ENCODE results near the gene SH2B3.

SH2B3 gene

DNA sequence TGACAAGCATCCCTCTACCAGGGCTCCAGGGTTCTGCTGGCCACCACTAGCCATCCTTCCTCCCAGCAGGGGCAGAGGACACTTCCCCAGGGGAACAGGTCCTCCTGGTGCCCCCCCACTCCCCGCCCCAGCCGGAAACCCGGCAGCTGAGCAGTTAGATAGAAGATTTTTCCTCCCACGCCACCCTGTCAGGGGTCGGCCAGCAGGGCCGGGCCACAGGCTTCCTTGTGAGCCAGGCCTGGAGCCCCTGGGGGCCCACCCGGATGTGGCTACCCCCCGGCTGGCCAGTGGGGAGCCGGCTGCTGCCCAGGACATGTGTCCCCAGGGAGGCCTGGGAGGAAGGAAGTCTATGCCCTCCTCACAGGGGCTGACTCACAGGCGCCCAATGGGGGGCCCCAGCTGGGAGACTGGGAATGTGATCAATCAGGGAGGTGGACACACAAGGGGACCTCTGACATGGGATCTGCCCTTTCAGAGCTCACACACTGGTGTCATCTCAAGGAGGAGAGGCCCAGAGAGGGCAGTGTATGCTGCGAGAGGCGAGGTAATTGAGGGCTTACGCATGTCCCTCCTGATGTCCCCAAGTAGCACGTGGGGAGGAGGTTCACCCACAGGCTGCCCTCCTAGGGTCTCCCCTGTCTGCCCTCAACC is 4.2 kb downstream of the SH2B3 start:
- DNase-seq, result no peak

DNA sequence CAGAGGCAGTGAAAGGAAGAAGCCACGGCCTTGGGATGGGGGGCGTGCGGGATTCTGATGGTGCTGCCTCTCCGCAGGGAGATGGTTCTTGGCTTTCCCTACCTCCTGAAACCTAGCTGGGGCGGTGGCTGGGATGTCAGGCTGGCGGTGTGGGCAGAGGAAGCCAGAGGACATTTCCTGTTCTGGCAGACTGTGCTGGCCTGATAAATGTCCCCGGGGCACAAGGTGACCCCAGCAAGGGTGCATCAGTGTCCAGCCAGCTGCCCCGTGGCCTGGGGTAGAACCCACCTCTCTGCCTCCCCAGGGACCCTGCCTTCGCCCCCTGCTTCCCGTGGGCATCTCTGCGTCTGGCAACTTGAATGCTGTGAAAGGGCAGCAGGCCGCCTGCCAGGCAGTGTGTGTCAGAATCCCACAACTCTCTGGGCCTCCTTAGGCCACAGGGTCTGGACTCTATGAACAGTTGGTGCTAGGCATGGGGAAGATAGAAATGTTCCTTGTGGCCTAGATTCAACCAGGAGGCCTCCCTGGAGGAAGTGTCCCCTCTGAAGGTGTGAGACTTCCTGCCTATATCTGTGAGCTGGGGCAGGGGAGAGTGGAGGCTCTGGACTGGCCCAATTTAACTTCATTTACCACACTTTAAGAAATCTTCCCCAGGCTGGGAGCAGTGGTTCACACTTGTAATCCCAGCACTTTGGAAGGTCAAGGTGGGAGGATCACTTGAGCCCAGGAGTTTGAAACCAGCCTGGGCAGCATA is 4.9 kb downstream of the SH2B3 start:
- no peak for DNase-seq

DNA sequence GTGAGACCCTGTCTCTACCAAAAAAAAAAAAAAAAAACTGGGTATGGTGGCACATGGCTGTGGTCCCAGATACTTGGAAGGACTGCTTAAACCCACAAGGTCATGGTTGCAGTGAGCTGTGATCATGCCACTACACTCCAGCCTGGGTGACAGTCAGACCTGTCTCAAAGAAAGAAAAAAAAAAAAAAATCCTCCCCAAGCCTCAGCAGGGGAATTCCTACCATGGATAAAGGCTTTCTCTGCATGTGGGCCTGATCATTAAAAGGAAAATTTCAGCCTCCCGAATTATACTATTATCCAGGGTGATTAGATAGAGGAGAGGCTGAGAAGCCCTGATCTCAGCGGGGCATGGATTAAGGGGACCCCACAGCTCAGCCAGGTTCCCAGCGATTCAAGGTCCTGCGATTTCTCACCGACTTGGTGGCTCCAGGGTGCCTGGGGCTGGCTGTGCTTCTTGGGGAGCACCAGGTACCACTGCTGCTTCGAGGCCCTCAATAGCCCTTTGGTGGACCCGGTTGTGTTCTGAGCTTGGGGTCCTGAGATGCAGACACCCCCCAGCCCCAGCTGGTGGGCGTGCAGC is 5.6 kb downstream of the SH2B3 start:
- DNase-seq, result no peak

DNA sequence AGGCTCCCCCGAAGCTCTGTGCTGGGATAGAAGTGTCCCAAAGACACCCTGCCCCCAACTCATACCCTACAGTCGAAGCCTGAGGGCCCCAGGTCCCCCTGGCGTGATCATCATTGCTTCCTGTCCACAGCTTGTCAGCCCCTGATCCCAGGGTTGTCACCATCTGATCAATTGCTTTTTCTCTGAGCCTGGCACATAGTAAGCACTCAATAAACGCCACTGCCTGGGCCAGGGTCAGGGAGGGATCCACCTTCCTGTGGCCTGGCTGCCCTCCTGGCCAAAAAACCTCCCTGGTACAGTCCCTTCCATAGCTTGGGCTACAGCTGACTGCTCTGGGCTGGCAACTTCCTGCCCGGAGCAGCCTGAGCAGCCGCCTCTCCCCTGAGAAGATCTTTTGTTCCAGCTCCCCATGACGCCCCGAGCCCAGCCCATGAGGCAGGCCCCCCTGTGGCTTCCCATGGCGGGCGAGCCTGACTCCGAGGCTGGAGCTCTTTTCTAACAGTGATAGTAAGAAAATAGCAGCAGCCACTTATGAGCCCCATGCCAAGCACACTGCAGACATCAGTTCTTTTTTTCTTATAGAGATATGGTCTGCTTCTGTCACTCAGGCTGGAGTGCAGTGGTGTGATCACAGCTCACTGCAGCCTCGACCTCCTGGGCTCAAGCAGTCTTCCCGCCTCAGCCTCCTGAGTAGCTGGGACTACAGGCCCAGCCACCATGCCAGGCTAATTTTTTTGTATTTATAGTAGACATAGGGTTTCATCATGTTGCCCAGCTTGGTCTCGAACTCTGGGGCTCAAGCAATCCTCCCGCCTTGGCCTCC is 6.5 kb downstream of the SH2B3 start:
- no peak for DNase-seq

DNA sequence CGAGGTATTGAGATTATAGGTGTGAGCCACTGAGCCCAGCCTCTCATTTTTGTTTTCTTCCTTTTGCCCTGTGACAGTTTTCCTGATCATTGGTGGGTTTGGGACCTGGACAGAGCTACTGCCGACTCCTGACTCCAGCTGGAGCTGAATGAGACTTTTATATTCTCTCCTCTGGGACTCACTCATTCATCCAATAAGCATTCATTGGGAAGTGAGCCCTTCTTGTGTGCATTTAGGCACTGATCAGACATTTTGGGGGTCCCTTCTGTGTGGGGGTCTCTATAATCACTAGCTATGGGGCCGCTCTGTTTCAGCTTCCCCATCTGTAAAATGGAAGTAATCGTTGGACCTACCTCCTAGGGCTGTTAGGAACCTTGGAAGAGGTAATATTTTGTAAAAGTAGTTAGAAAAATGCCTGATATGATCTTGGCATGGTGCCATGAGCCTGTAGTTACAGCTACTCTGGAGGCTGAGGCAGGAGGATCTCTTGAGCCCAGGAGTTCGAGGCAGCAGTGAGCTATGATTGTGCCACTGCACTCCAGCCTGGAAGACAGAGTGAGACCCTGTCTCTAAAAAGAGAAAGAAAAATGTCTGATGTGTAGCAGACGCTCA is 7.2 kb downstream of the SH2B3 start:
- no peak for DNase-seq

GRCh38 chr12:111413442-111414086 is 7.8 kb downstream of the SH2B3 start:
- DNase-seq, result no peak

DNA sequence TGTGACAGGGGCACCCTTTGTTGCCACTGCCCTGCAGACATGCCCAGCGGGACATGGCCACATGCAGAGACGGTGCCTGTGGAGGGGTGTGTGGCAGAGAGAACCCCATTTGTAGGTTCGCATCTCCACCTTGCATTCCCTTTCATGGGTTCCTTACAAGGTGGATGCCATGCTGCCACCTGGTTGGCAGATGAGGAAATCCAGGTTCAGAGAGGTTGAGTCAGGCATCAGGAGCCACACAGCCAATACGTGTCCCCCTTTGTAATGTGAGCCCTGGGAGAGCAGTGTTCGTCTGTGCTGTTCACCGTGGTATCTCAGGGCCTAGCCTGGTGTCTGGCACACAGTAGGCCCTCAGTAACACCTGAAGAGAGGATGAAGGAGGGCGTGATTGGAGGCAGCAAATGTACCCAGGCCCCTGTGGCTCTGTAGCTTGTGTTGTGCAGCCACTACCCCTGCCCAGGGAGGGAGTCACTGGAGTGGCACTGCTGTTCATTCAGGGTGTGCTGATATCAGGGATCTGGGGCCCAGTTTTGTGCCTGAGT is 9.1 kb downstream of the SH2B3 start:
- DNase-seq, result no peak

GRCh38 chr12:111417290-111417689 is 11.6 kb downstream of the SH2B3 start:
- no peak for DNase-seq

GRCh38 chr12:111417784-111418593 is 12.3 kb downstream of the SH2B3 start:
- no peak for DNase-seq

DNA sequence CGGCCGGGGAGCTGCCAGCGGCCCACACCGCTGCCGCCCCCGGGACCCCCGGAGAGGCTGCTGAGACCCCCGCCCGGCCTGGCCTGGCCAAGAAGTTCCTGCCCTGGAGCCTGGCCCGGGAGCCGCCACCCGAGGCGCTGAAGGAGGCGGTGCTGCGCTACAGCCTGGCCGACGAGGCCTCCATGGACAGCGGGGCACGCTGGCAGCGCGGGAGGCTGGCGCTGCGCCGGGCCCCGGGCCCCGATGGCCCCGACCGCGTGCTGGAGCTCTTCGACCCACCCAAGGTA is 12.8 kb downstream of the SH2B3 start:
- no peak for DNase-seq

- no peak for DNase-seq
Measured at GRCh38 chr12:111419784-111420183, 14.1 kb downstream of the SH2B3 start.

DNA sequence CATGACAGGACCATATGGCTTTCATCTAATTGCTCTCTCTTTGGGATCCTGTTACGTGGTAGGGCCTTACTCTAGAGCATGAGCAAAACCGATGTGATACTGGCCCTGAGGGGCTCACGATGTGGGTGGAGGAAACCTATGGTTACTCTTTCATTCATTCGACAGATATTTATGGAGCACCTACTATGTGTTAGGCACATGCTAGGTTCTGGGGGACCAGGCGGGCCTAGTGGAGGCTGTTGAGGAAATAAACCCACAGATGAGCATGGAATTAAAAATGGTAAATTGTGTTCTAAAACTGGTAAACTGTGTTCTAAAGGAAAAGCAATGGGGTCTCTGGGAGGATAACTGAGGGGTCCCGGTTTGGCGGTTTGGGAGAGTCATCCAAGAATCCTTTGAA is 14.8 kb downstream of the SH2B3 start:
- no peak for DNase-seq

DNA sequence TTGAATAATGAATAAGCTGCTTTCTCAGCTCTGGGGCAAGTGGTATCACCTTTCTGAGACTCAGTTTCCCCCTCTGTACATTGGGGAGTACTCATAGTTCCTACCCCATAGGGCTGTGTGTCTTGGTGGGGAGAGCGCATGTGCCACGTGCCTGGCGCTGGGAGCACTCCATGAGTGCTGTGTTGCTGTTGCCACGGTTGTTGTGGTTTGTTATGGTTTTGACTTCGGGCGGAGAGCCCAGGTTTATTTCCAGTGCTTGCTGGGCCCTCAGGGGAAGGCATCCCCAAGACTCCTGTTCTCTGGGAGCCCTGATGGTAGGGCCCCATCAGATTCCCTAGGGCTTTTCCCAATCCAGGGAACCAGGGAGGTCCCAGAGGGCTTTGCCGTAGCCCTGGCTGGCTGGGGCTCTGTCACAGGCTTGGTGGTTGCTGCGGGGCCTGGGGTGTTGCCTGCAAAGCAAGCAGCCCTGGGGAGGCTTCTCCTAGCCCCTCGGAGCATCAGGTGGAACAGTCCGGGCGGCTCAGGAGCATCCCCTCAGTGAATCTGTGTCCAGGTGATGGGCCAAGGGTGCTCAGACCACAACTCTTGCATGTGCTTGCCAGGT is 18.6 kb downstream of the SH2B3 start:
- no peak for DNase-seq

GRCh38 chr12:111424793-111425251 is 19.1 kb downstream of the SH2B3 start:
- no peak for DNase-seq

DNA sequence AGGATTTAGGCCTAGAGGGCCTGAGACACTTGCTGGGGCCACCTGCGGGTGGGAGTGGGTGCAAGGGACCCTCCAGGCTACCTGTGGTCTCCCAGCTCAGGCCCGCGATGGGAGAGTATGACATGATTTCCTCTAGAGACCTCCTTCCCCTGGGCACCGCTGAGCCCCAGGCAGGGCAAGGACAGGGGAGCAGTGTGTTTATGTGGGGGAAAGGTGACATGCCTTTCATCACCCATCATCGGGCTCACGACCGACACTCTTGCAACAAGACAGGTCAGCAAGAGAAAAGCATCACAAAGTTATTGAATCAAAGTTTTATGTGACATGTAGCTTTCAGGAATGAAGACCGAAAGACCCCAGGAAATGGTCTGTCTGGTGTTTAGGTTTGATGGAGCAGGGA is 19.9 kb downstream of the SH2B3 start:
- no peak for DNase-seq

DNA sequence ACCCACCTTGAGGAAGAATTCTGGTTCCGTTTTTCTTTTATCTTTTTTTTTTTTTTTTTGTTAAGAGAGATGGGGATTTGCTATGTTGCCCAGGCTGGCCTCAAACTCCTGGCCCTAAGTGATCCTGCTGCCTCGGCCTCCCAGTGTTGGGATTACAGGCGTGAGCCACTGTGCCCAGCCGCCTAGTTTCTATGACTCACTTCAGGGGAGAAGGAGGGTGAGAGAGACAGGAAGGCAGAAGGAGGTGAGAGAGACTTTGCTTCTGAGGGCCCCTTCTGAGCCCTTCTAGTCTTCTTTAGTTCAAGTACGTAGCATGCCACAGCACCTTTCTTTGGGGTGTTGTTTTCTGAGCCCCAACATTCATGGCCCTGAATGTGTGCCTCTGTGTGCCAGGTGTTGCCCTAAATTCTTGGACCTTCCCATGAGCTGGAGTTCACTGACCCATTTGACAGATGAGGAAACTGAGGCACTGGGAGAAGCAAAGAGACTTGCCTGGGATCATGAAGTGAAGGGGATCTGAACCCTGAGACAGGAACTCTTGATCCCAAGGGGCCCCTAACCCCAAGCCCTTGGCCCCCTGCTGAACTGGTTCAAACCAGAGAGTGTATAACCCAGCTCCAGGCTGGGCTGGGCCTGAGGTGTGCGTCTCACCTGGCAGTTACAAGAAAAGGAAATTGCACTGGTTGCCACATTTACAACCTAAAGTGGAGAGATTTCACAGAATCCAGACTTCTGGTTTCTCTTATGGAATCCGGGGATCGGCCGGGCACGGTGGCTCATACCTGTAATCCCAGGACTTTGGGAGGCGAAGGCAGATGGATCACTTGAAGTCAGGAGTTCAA is 20.8 kb downstream of the SH2B3 start:
- no peak for DNase-seq

DNA sequence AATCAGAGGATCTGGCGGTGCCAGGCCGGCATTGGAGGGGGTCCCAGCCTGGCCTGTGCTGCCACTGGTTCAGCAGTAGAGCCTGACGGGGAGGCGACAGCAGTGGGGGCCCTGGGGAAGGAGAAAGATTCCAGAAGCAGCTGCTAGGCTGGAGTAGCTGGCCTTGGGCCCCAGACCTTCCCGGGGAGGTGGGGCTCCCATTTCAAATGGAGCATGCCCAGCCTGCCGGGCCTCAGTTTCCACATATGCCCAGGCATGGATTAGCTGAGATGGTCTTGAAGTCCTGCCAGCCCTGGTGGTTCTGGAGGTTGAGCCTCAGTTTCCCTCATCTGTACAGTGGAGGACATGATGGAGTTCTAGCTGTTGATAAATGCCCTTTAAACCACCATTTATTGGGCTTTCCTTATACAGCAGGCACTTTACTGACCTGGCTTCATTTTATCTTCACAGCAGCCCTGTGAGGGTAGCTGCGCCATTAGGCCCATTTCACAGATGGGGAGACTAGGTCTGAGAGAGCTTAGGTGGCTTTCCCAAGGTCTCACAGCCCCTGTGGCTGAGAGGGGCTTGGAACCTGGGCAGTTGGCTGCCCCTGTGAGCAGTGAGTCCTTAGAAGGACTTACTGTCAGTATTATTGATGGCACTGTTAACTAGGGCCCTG is 21.8 kb downstream of the SH2B3 start:
- no peak for DNase-seq

DNA sequence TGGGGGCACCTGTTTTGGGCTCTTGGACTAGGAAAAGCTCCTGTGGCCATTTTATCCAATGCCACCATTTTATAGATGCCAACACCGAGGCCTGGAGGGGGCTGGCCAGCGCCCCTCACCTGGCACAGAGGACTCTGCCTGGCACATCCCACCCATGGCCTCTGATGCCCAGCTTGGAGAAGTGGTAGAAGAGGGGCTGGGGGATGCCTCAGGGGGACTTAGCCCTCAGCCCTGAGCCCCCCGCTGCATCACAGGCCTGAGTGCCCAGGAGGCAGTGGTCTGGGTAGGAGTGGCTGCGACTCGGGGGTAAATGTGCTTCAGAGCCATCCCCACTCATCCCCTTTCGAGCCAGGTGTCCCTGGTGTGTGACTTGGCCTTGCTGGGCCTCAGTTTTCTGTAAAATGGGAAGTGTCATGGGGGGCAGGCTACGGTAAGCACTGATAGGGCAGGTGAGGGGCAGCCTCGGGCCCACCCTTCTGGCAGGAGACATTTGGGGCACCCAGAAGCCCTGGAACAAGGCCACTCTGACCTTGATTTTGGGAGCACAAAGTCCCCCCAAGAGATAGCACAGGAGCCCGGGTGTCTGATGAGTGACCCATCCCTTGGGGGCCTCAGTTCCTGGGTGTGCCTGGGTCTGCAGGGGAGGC is 22.5 kb downstream of the SH2B3 start:
- DNase-seq, result no peak

GRCh38 chr12:111428728-111429175 is 23.0 kb downstream of the SH2B3 start:
- DNase-seq, result no peak

Data from NCI-H510A (cell line).